ENCODE results near the gene DNAJA4.

The DNAJA4 gene

GRCh38 chr15:78264304-78265136 lies at the start of gene DNAJA4:
TSS of gene DNAJA4 (plus strand) at chr15:78264562. CDS start at chr15:78264764, 202 bp downstream.
- FAIRE-seq = no peak

GRCh38 chr15:78216276-78217104 lies 47.9 kb upstream of the DNAJA4 start:
- FAIRE-seq = no peak

GRCh38 chr15:78220713-78221112 lies 43.6 kb upstream of the DNAJA4 start:
- FAIRE-seq = no peak

GRCh38 chr15:78222745-78223395 lies 41.5 kb upstream of the DNAJA4 start:
- FAIRE-seq = no peak

- no peak for FAIRE-seq
Measured at GRCh38 chr15:78223396-78224022, 40.9 kb upstream of the DNAJA4 start.

- FAIRE-seq = no peak
Measured at GRCh38 chr15:78224023-78224411, 40.3 kb upstream of the DNAJA4 start.

- no peak for FAIRE-seq
Measured at GRCh38 chr15:78225783-78226541, 38.4 kb upstream of the DNAJA4 start.

- no peak for FAIRE-seq
Measured at GRCh38 chr15:78228356-78228996, 35.9 kb upstream of the DNAJA4 start.

- no peak for FAIRE-seq
Measured at GRCh38 chr15:78229431-78230406, 34.6 kb upstream of the DNAJA4 start.

- no peak for FAIRE-seq
Measured at GRCh38 chr15:78232951-78233350, 31.4 kb upstream of the DNAJA4 start.

GRCh38 chr15:78233496-78233895 lies 30.9 kb upstream of the DNAJA4 start:
- no peak for FAIRE-seq

- no peak for FAIRE-seq
Measured at GRCh38 chr15:78234515-78235040, 29.8 kb upstream of the DNAJA4 start, which contains the start of gene ACSBG1. TSS of gene ACSBG1 (minus strand) at chr15:78234565. CDS start at chr15:78234501, 64 bp downstream.

- FAIRE-seq = no peak
Measured at GRCh38 chr15:78236491-78236890, 27.9 kb upstream of the DNAJA4 start.

- no peak for FAIRE-seq
Measured at GRCh38 chr15:78237146-78237545, 27.2 kb upstream of the DNAJA4 start.

- no peak for FAIRE-seq
Measured at GRCh38 chr15:78239811-78240210, 24.6 kb upstream of the DNAJA4 start.

GRCh38 chr15:78241017-78241416 lies 23.3 kb upstream of the DNAJA4 start:
- FAIRE-seq = no peak

- no peak for FAIRE-seq
Measured at GRCh38 chr15:78242128-78242527, 22.2 kb upstream of the DNAJA4 start.

GRCh38 chr15:78243058-78243457 lies 21.3 kb upstream of the DNAJA4 start:
- no peak for FAIRE-seq

GRCh38 chr15:78243491-78243941 lies 20.8 kb upstream of the DNAJA4 start:
- no peak for FAIRE-seq

- FAIRE-seq = no peak
Measured at GRCh38 chr15:78244101-78244500, 20.3 kb upstream of the DNAJA4 start.

Measured in A204.1 (cell line).